Trophoblast cell (in vitro differentiated cells and primary cell): Measurements from ENCODE around the gene GMPPB.
A peak's percentile ranks its signal among the peaks of the same experiment; 100 is the strongest.

Experiments
- DNase-seq, 2 donors: peaks; one replicate each; pipeline ENCODE4 v3.0.0-alpha.2; 2016
- H2AFZ ChIP-seq: 2 replicates; pipeline ENCODE4 v1.6.1; 2013; ENCODE audit warnings: low read length, moderate library complexity, mild to moderate bottlenecking; ENCODE audit not compliant: insufficient read depth, poor library complexity
- H2AK5ac ChIP-seq: 2 replicates; pipeline ENCODE4 v1.6.1; 2013; ENCODE audit warnings: mild to moderate bottlenecking, low read length
- H2BK120ac ChIP-seq: 2 replicates; pipeline ENCODE4 v1.6.1; 2013; ENCODE audit warnings: low read length, mild to moderate bottlenecking, moderate library complexity; ENCODE audit not compliant: insufficient read depth, poor library complexity
- H2BK12ac ChIP-seq: 2 replicates; pipeline ENCODE4 v1.6.1; 2013; ENCODE audit warnings: mild to moderate bottlenecking, low read length, moderate library complexity
- H2BK5ac ChIP-seq: 2 replicates; pipeline ENCODE4 v1.6.1; 2013; ENCODE audit warnings: low read length, low read depth, moderate library complexity, mild to moderate bottlenecking; ENCODE audit not compliant: poor library complexity
- H3K14ac ChIP-seq: 2 replicates; pipeline ENCODE4 v1.6.1; 2013; ENCODE audit warnings: mild to moderate bottlenecking, low read length
- H3K18ac ChIP-seq: 2 replicates; pipeline ENCODE4 v1.6.1; 2013; ENCODE audit warnings: mild to moderate bottlenecking, low read length
- H3K23ac ChIP-seq: 2 replicates; pipeline ENCODE4 v1.6.1; 2013; ENCODE audit warnings: low read length
- H3K27ac ChIP-seq: 2 replicates; pipeline ENCODE4 v1.5.1; 2013; ENCODE audit warnings: low read depth, mild to moderate bottlenecking, inconsistent platforms, low read length, moderate library complexity
- H3K27me3 ChIP-seq: 2 replicates; pipeline ENCODE4 v1.6.1; 2013; ENCODE audit warnings: inconsistent platforms, mild to moderate bottlenecking, low read length, moderate library complexity; ENCODE audit not compliant: insufficient read depth
- H3K36me3 ChIP-seq, 2 experiments: 1 replicate in 1 of 2; 2 replicates in 1 of 2; pipeline ENCODE4 v1.6.1; 2013; ENCODE audit warnings: low read length in 2 of 2, mild to moderate bottlenecking in 2 of 2, moderate library complexity in 1 of 2; ENCODE audit not compliant: insufficient read depth in 2 of 2, control insufficient read depth in 1 of 2
- H3K4ac ChIP-seq: 2 replicates; pipeline ENCODE4 v1.6.1; 2013; ENCODE audit warnings: low read depth, mild to moderate bottlenecking, low read length, moderate library complexity
- H3K4me1 ChIP-seq, 2 experiments: 1 replicate in 1 of 2; 2 replicates in 1 of 2; pipeline ENCODE4 v1.6.1; 2013; ENCODE audit warnings: low read length in 2 of 2, mild to moderate bottlenecking in 2 of 2, moderate library complexity in 1 of 2; ENCODE audit not compliant: insufficient read depth in 2 of 2, control insufficient read depth in 1 of 2
- H3K4me2 ChIP-seq: 2 replicates; pipeline ENCODE4 v1.6.1; 2013; ENCODE audit warnings: inconsistent platforms, mild to moderate bottlenecking, low read length, moderate library complexity
- H3K4me3 ChIP-seq: 2 replicates; pipeline ENCODE4 v1.5.1; 2013; ENCODE audit warnings: mild to moderate bottlenecking, low read depth, low read length, inconsistent platforms
- H3K79me1 ChIP-seq: one replicate; pipeline ENCODE4 v1.6.1; 2013; ENCODE audit warnings: low read length
- H3K79me2 ChIP-seq: 2 replicates; pipeline ENCODE4 v1.6.1; 2013; ENCODE audit warnings: low read length, mild to moderate bottlenecking; ENCODE audit not compliant: control insufficient read depth, insufficient read depth, poor library complexity
- H3K9ac ChIP-seq: 2 replicates; pipeline ENCODE4 v1.6.1; 2013; ENCODE audit warnings: mild to moderate bottlenecking, low read length
- H3K9me3 ChIP-seq: 2 replicates; pipeline ENCODE4 v1.6.1; 2013; ENCODE audit warnings: low read depth, mild to moderate bottlenecking, control low read depth, inconsistent platforms, low read length; ENCODE audit not compliant: insufficient read depth
- H4K12ac ChIP-seq: 2 replicates; pipeline ENCODE4 v1.6.1; 2013; ENCODE audit warnings: low read depth, mild to moderate bottlenecking, low read length, moderate library complexity
- H4K8ac ChIP-seq: 2 replicates; pipeline ENCODE4 v1.6.1; 2013; ENCODE audit warnings: low read depth, mild to moderate bottlenecking, low read length, moderate library complexity
- H4K91ac ChIP-seq: one replicate; pipeline ENCODE4 v1.6.1; 2013; ENCODE audit warnings: low read depth, mild to moderate bottlenecking, low read length, moderate library complexity
- WGBS: extraction: QIAGEN DNeasy Blood & Tissue Kit; methylation state at CpG from one replicate; pipeline ENCODE4 v1.1.7; 2013; ENCODE audit warnings: missing lambda C conversion rate; ENCODE audit not compliant: insufficient read length, insufficient coverage; ENCODE audit errors: extremely low coverage; 5-methylcytosine and 5-hydroxymethylcytosine counted together

The GMPPB gene

GRCh38 chr3:49769286-49769915 lies 45.6 kb upstream of the GMPPB start:
- H3K27ac ChIP-seq = no peak overlapping the region
- no peak overlapping the region for H3K4me2 ChIP-seq
- H3K18ac ChIP-seq = no peak overlapping the region
- no peak overlapping the region for H3K23ac ChIP-seq
- H3K79me1 ChIP-seq = no peaks in the 10 kb centered on the region
- H2AFZ ChIP-seq = no peak overlapping the region
- H2BK120ac ChIP-seq = no peak overlapping the region
- H3K4me3 ChIP-seq = no peak overlapping the region
- H2BK5ac ChIP-seq = no peak overlapping the region
- no peak for DNase-seq
- peaks cover 3% of the 10 kb centered on the region in 2 experiments for H3K36me3 ChIP-seq
- peaks cover 5% of the 10 kb centered on the region for H3K79me2 ChIP-seq
- H3K9ac ChIP-seq = no peak overlapping the region
- H2BK12ac ChIP-seq = no peak overlapping the region
- H3K4ac ChIP-seq = no peak overlapping the region
- no peak overlapping the region for H4K8ac ChIP-seq
- no peaks in the 10 kb centered on the region for H3K27me3 ChIP-seq
- no peak overlapping the region for H3K14ac ChIP-seq
- WGBS = no CpG with 5 or more reads among the region's 3 CpGs
- H4K91ac ChIP-seq = no peak overlapping the region
- H3K9me3 ChIP-seq = no peaks in the 10 kb centered on the region
- H4K12ac ChIP-seq = no peak overlapping the region
- no peak overlapping the region for H2AK5ac ChIP-seq
- no peaks in the 10 kb centered on the region for H3K4me1 ChIP-seq

DNA sequence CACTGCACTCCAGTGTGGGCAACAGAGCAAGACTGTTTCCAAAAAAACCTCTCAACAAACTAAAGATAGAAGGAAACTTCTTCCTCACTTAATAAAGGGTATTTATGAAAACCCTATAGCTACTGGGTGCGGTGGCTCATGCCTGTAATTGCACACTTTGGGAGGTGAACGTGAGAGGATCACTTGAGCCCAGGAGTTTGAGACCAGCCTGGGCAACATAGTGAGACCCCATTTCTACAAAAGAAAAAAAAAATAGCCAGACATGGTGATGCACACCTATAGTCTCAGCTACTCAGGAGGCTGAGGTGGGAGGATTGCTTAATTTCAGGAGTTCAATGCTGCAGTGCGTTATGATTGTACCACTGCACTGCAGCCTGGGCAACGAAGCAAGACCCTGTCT lies 40.2 kb upstream of the GMPPB start:
- Histone ChIP-seq H4K12ac (no peak overlapping the region), H2BK12ac (no peak overlapping the region), H2AFZ (no peak overlapping the region), H3K9me3 (no peaks in the 10 kb centered on the region), H4K8ac (no peak overlapping the region), H2BK5ac (no peak overlapping the region), H2BK120ac (no peak overlapping the region), H3K23ac (no peak overlapping the region), H3K4me3 (no peak overlapping the region), H3K79me2 (peaks cover 3% of the 10 kb centered on the region), H3K9ac (no peak overlapping the region), H3K18ac (no peak overlapping the region), H3K4me1 (no peaks in the 10 kb centered on the region), H3K4ac (no peak overlapping the region), H3K4me2 (no peak overlapping the region), H4K91ac (no peak overlapping the region), H3K36me3 (peaks cover 0 to 5% of the 10 kb centered on the region in 2 experiments), H3K27ac (no peak overlapping the region), H3K14ac (no peak overlapping the region), H3K27me3 (no peaks in the 10 kb centered on the region), H2AK5ac (no peak overlapping the region), H3K79me1 (no peaks in the 10 kb centered on the region)
- no CpG with 5 or more reads among the region's 4 CpGs for WGBS
- no peak for DNase-seq

GRCh38 chr3:49761661-49762060 lies 37.9 kb upstream of the GMPPB start:
- H4K91ac ChIP-seq = no peak overlapping the region
- H3K14ac ChIP-seq = no peak overlapping the region
- H3K4me1 ChIP-seq = no peaks in the 10 kb centered on the region
- H2AFZ ChIP-seq = no peak overlapping the region
- DNase-seq = peak; percentile 29 to 54
- peaks cover 0 to 5% of the 10 kb centered on the region in 2 experiments for H3K36me3 ChIP-seq
- H2AK5ac ChIP-seq = no peak overlapping the region
- H3K9me3 ChIP-seq = no peaks in the 10 kb centered on the region
- no peak overlapping the region for H4K12ac ChIP-seq
- H3K79me1 ChIP-seq = no peaks in the 10 kb centered on the region
- H2BK5ac ChIP-seq = no peak overlapping the region
- peak overlapping the region; percentile 79 for H3K4ac ChIP-seq
- no peak overlapping the region for H3K23ac ChIP-seq
- H3K27me3 ChIP-seq = no peaks in the 10 kb centered on the region
- peaks cover 3% of the 10 kb centered on the region for H3K79me2 ChIP-seq
- no CpG with 5 or more reads among the region's 3 CpGs for WGBS
- no peak overlapping the region for H2BK120ac ChIP-seq
- no peak overlapping the region for H3K9ac ChIP-seq
- no peak overlapping the region for H3K27ac ChIP-seq
- no peak overlapping the region for H2BK12ac ChIP-seq
- no peak overlapping the region for H3K4me2 ChIP-seq
- no peak overlapping the region for H3K18ac ChIP-seq
- no peak overlapping the region for H4K8ac ChIP-seq
- no peak overlapping the region for H3K4me3 ChIP-seq

- Histone ChIP-seq H2AFZ (no peak overlapping the region), H3K36me3 (peaks cover 0 to 5% of the 10 kb centered on the region in 2 experiments), H3K27ac (no peak overlapping the region), H2BK120ac (no peak overlapping the region), H3K23ac (no peak overlapping the region), H2BK12ac (no peak overlapping the region), H3K14ac (no peak overlapping the region), H2AK5ac (no peak overlapping the region), H4K12ac (no peak overlapping the region), H3K9ac (no peak overlapping the region), H3K4me3 (no peak overlapping the region), H3K27me3 (no peaks in the 10 kb centered on the region), H4K91ac (no peak overlapping the region), H3K4ac (no peak overlapping the region), H3K79me1 (no peaks in the 10 kb centered on the region), H3K18ac (no peak overlapping the region), H3K4me2 (no peak overlapping the region), H4K8ac (no peak overlapping the region), H3K4me1 (no peaks in the 10 kb centered on the region), H2BK5ac (no peak overlapping the region), H3K79me2 (peaks cover 3% of the 10 kb centered on the region), H3K9me3 (no peaks in the 10 kb centered on the region)
- DNase-seq = no peak
- WGBS = no CpG with 5 or more reads among the region's 1 CpG
Measured at GRCh38 chr3:49759226-49759625, 35.5 kb upstream of the GMPPB start.
